ENCODE measurements around the gene CHRM1. TPM values are rescaled to one million over a fixed set of nuclear protein-coding genes. Genes with fewer than 3 reads are reported as not detected.

CHRM1 gene
- total RNA-seq, 4 donors from 2014 or later: 0.32 to 0.41 TPM; not detected in 2

GRCh38 chr11:62917906-62918502 is 3.2 kb downstream of the CHRM1 start:
- in situ Hi-C loops (cut with MboI; ENCODE audit: low pct_ligation_motif_present in 1 of 4, low pct_unique_long_range_greater_than_20kb in 1 of 4, low sequenced_read_pairs in 3 of 4): loop anchor here in 3 of 4 donors (10.0 to 25.0 kb wide), 2 partner anchors 87 to 294 kb away; no protein-coding TSS in a partner anchor
- no peaks in the 10 kb centered on the region for H3K9me3 ChIP-seq

GRCh38 chr11:62914416-62914815 is 6.7 kb downstream of the CHRM1 start:
- no peak for DNase-seq
- Histone ChIP-seq H3K9me3 (no peaks in the 10 kb centered on the region), H3K27ac (no peak overlapping the region), H3K36me3 (no peaks in the 10 kb centered on the region), H3K27me3 (no peaks in the 10 kb centered on the region), H3K4me1 (peaks cover under 1 to 5% (median 3%) of the 10 kb centered on the region in 4 donors), H3K4me3 (no peak overlapping the region)
- intact Hi-C loops (cut with DNase I; ENCODE audit: low total_unique reads) (no loop called here), in situ Hi-C loops (cut with MboI; ENCODE audit: low pct_ligation_motif_present in 1 of 4, low pct_unique_long_range_greater_than_20kb in 1 of 4, low sequenced_read_pairs in 3 of 4) (loop anchor here in 3 of 4 donors (10.0 to 25.0 kb wide), 2 partner anchors 90 to 298 kb away; no protein-coding TSS in a partner anchor)
- 83 to 100% methylated on average over 1 of the region's 1 CpG for WGBS, 2 donors (ENCODE audit: low coverage in 1 of 2)
- TF ChIP-seq CTCF (IDR thresholded peaks at IDR 0.05): no peak
- no peak for TF ChIP-seq POLR2A (IDR thresholded peaks at IDR 0.05)
- TF ChIP-seq POLR2AphosphoS5 (IDR thresholded peaks at IDR 0.05): no peak
- no peak for TF ChIP-seq EP300 (IDR thresholded peaks at IDR 0.05; ENCODE audit: low read depth)

More at GRCh38 chr11:62917906-62918502, 3.2 kb downstream of the CHRM1 start:
- WGBS, 2 donors (ENCODE audit: low coverage in 1 of 2): 40 to 89% methylated on average over 1 to 11 of the region's 11 CpGs
- Histone ChIP-seq H3K27ac (no peak overlapping the region), H3K27me3 (peaks cover 16% of the 10 kb centered on the region), H3K36me3 (no peaks in the 10 kb centered on the region), H3K4me1 (peaks cover 0 to 12% (median 7%) of the 10 kb centered on the region in 4 donors), H3K4me3 (no peak overlapping the region)
- TF ChIP-seq POLR2A (IDR thresholded peaks at IDR 0.05) (no peak), EP300 (IDR thresholded peaks at IDR 0.05; ENCODE audit: low read depth) (no peak), POLR2AphosphoS5 (IDR thresholded peaks at IDR 0.05) (no peak), CTCF (IDR thresholded peaks at IDR 0.05) (no peak)
- DNase-seq: no peak
- intact Hi-C loops (cut with DNase I; ENCODE audit: low total_unique reads): no loop called here

DNA sequence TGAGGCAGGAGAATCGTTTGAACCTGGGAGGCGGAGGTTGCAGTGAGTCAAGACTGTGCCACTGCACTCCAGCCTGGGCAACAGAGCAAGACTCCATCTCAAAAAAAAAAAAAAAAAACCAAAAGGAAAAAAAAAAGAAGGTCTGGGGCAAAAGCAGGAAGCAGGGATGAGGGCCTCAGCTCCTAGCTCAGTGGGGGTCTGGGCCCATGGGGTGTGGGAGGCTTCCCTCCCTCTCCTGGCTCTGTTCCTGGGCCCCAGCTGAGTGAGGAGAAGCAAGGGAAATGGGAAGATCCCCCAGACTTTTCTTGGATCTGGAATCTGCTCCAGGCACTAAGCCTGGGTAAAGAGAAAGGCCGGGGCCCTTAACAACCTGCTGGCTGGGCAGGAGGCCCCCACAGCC is 8.9 kb downstream of the CHRM1 start:
- 90 to 100% methylated on average over 2 to 3 of the region's 3 CpGs for WGBS, 2 donors (ENCODE audit: low coverage in 1 of 2)
- Histone ChIP-seq H3K4me3 (no peak overlapping the region), H3K27ac (no peak overlapping the region), H3K4me1 (peaks cover 8 to 14% (median 12%) of the 10 kb centered on the region in 4 donors), H3K36me3 (no peaks in the 10 kb centered on the region), H3K9me3 (no peaks in the 10 kb centered on the region), H3K27me3 (no peaks in the 10 kb centered on the region)
- intact Hi-C loops (cut with DNase I; ENCODE audit: low total_unique reads) (no loop called here), in situ Hi-C loops (cut with MboI; ENCODE audit: low pct_ligation_motif_present in 1 of 4, low pct_unique_long_range_greater_than_20kb in 1 of 4, low sequenced_read_pairs in 3 of 4) (loop anchor here in 3 of 4 donors (10.0 to 25.0 kb wide), 2 partner anchors 93 to 300 kb away; no protein-coding TSS in a partner anchor)
- no peak for DNase-seq
- no peak for TF ChIP-seq EP300 (IDR thresholded peaks at IDR 0.05; ENCODE audit: low read depth)
- no peak for TF ChIP-seq POLR2AphosphoS5 (IDR thresholded peaks at IDR 0.05)
- no peak for TF ChIP-seq CTCF (IDR thresholded peaks at IDR 0.05)
- TF ChIP-seq POLR2A (IDR thresholded peaks at IDR 0.05): no peak

- no peaks in the 10 kb centered on the region for H3K9me3 ChIP-seq
- WGBS, 2 donors (ENCODE audit: low coverage in 1 of 2): 82 to 85% methylated on average over 10 to 14 of the region's 14 CpGs
- intact Hi-C loops (cut with DNase I; ENCODE audit: low total_unique reads): no loop called here
- in situ Hi-C loops (cut with MboI; ENCODE audit: low pct_ligation_motif_present in 1 of 4, low pct_unique_long_range_greater_than_20kb in 1 of 4, low sequenced_read_pairs in 3 of 4): loop anchor here in 3 of 4 donors (10.0 to 25.0 kb wide), 2 partner anchors 93 to 301 kb away; no protein-coding TSS in a partner anchor
- H3K27ac ChIP-seq: no peak overlapping the region
- H3K36me3 ChIP-seq: no peaks in the 10 kb centered on the region
- no peak for DNase-seq
- no peak overlapping the region for H3K4me3 ChIP-seq
- H3K27me3 ChIP-seq: no peaks in the 10 kb centered on the region
- TF ChIP-seq CTCF (IDR thresholded peaks at IDR 0.05): no peak
- no peak for TF ChIP-seq POLR2AphosphoS5 (IDR thresholded peaks at IDR 0.05)
- no peak for TF ChIP-seq EP300 (IDR thresholded peaks at IDR 0.05; ENCODE audit: low read depth)
- H3K4me1 ChIP-seq: peaks cover 8 to 14% (median 12%) of the 10 kb centered on the region in 4 donors
Measured at GRCh38 chr11:62911137-62912130, 9.7 kb downstream of the CHRM1 start.
